GM18519 (cell line): Measurements from ENCODE around the gene LAMB4.

Source experiments
- ATAC-seq: cut with Tn5 transposase; IDR thresholded peaks from one replicate; pipeline ENCODE4 v1.9.1; 2021; ENCODE audit warnings: mild to moderate bottlenecking, moderate library complexity; ENCODE audit not compliant: unreplicated experiment, low FRiP score

Gene LAMB4

GRCh38 chr7:108114117-108114841, 15.9 kb downstream of the LAMB4 start:
- peak; percentile 87 for ATAC-seq

- no peak for ATAC-seq
Observed at GRCh38 chr7:108112683-108113082, 17.5 kb downstream of the LAMB4 start.

DNA sequence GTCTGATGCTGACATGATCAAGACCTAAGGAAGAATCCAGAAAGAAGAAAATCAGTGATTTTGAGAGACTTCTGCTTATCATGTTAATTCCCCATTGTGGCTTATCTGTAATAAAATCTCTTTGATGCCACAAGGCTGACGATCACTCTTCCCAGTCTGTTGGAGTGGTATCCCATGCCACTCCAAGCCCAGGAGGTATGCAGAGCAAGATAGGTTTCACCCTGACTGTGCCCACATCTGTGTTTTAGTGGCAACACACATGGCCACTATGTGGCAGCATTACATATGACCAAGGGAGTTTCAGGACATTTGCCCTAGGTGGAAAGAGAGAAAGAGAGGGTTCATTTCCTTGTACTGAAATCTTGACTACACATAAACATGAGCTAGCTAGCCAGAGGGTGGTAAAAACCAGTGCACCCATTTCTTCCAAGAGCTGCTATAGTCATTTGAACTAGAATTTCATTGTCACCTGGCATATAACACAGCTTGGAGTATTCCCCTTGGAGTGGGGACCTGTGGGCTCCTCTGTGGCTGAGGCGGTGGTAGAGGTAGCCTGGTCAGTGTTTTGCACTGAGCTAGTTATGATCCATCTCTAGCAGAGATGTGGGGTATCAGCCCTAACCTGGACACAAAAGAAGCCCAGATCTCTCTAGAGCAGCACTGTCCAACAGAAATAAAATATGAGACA, 20.8 kb downstream of the LAMB4 start:
- no peak for ATAC-seq

DNA sequence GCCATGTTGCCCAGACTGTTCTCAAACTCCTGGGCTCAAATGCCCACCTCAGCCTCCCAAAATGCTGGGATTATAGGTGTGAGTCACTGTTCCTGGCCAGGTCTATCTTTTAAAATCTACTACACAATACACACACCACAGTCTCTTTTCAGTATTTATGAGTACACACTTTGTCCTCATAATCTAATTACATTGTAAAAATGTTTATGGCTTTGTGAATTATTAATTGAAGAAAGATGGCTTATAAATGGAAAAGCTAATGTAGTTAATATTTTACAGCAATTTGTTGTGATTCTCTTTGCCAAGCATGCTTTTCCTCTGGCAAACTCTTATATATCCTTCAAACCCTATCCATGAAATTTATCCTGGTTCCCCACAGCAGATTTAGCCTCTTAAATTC, 22.0 kb downstream of the LAMB4 start:
- no peak for ATAC-seq

DNA sequence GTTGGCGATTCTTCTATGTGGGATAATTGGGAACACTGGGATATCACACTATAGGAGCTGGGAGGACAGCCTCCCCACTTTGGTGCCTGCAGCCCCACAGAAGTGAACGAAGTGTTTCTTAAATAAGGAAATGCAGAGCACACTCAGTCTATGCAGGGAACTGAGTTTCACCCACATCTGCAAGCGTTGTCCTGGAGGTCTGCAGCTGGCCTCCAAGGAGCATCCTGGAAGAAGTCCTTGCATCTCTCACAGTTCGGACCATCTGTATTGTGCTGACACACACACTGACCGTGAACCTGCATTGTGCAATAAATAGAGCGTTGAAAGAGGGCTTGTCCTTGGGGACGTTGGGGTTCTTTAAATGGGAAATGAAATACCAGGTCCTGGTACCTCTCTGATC, 25.8 kb downstream of the LAMB4 start:
- no peak for ATAC-seq

DNA sequence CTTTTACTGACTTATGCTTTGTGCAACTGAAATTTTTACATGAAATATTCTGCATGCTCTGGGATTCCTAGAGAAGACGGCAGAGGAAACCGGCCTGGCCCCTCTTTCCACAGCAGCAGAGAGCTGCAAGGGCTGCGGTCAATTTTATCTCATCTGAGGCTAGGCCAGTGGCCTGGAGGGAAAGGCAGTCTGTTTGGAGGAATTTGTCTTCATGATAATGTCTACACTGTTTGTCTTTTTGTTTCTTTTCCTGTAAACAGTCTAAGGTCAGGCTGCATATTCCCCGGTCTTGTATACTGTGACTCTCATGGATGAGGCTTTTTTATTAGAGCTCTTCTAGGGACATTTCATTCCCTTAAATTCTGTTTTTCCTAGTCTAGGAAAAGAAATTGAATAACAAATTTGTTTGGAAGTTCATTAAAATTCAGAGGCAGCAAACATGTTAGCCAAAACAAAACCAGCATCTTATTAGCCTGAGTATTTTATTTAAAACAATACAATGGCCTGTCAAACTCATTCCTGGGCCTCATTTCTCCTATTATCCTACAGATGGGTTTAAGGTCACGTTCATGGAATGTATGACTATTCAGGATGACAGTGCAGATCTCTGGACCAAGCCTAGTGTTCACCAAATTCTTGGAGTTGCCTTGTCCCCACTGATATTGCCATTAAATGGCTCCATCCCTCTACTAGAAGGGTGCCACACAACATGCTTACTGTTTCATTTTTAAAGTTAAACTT, 26.4 kb downstream of the LAMB4 start:
- no peak for ATAC-seq

DNA sequence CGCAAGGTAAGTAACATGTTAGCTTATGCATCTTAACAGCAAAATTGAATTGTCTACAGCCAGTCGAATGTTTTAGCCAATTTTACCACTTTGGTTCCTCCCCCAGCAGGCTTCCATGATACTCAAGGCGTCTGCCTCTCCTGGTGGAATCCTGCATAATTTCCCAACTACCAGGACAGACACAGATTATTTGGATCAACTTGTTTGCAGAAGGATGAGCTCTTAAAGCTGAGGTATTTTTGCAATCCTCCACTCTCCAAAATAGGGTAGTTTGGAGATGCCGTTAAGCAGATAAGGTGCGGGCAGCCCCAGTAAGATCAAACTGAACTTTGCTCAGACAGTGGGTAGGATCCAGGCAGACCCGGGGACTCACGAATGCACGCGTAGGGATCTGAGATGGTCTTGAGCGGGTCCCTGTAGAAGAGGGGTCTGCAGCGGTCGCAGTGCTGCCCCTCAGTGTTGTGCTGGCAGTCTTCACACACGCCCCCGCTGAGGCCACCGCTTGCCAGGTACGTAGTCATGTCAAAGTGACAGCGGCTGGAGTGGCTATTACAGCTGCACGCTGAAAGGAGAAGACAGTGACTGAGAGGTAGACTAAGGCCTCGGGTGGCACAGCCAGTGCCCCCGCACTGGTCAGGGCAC, 27.4 kb downstream of the LAMB4 start:
- ATAC-seq = no peak

GRCh38 chr7:108101759-108102158, 28.4 kb downstream of the LAMB4 start:
- ATAC-seq = no peak

DNA sequence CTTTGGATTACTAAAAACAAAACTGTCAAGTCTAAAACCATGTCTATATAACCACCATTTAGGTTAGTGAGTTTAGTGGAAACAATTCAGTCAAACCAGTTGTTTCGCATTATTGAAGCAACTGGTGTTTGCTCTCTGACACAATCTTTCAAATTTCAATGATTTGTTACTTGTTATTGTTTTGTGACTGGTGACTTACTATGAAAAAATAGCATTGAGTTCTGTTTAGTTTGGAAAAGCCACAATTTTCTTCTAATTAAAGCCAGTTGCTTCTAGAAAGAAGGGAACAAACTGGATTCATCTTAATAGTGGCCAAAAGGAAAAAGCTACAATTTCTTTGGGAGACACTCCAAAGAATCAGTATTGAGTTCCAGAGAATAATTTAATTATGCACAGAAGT, 30.4 kb downstream of the LAMB4 start:
- no peak for ATAC-seq

DNA sequence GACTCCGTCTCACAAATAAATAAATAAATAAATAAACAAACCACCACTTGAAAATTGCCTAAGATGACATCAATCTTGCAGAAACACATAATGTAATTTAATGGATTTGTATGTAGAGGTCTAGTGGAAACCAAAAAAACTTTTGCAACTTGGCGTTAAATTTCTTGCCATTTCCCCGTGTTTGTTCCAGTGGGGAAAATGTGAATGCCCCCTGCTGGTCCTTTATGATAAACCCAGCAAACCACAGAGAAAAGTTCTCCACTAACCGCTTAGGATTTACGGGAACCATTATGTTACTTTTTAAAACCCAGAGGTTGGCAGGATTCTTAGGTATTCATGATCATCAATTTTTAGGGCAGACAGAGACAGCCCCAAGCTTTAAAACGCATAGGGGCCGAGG, 32.5 kb downstream of the LAMB4 start:
- no peak for ATAC-seq

DNA sequence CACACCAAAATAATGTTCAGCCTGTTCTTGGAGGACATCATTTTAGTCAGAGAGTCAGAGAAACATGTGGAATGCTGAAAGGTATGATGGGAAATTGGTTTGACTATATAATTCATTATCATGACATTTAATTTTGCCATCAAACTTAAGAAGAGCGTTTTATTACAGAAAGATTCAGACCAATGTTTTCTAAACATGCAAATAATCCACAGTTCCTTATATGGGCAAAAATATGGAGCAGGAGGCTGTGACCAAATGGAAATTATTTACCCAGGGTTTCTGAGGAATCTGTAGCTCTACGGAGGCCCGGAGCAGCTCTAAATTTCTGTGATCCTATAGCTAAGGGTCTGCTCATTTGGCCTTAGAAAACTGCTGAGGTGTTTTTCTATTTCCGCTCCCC, 33.2 kb downstream of the LAMB4 start:
- ATAC-seq = no peak

- ATAC-seq = no peak
Observed at GRCh38 chr7:108094933-108095710, 35.0 kb downstream of the LAMB4 start.

DNA sequence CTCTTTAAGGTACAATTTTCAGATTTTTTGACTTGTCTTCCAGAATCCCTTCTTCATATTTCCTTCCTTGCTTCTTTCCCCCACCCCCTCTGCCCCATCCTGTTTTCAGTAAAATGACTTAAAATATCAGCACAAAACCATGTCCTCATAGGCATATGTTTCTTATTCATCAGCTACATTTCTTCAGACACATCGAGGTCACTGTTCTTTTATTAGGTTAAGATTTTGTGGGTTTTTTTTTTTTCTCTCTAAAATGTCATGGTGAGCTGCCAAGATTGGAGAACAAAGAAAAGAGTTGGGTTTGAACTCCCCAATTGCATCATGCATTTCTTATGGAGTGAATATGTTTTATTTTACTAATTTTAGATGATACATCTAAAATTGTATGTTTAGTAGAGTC, 35.8 kb downstream of the LAMB4 start:
- no peak for ATAC-seq

GRCh38 chr7:108093851-108094331, 36.3 kb downstream of the LAMB4 start:
- no peak for ATAC-seq

- ATAC-seq = no peak
Observed at GRCh38 chr7:108093341-108093740, 36.8 kb downstream of the LAMB4 start.

GRCh38 chr7:108091461-108091831, 38.7 kb downstream of the LAMB4 start:
- no peak for ATAC-seq

DNA sequence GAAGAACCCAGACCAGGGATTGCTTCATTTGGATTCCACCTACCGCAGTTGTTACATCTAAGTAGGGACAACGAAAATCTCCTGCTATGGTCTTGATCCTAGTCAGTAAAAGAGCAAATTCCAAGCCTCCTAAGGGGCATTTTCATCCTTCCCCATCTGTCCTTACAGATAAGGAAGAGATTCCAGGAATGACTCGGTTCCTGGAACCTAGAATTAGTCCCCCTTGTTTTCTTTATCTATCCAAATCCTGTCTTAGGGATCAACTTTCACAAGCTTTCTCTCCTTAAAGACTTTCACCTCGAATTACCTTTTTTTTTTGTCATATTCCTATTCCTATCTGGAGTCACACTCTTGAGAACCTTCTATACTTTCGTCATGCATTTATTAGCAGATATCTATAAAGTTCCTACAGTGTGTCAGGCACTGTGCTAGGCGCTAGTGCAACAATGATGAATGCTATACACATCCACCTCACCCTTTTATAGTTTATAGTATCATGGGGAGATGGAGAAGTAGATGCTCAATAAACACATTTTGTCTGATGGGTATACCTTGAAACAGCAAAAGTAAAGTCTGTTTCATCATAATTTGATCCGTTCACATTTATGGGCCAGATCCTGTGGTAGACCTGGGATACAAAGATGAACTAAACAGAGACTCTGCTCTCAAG, 39.2 kb downstream of the LAMB4 start:
- no peak for ATAC-seq

GRCh38 chr7:108089381-108089780, 40.8 kb downstream of the LAMB4 start:
- ATAC-seq = no peak

DNA sequence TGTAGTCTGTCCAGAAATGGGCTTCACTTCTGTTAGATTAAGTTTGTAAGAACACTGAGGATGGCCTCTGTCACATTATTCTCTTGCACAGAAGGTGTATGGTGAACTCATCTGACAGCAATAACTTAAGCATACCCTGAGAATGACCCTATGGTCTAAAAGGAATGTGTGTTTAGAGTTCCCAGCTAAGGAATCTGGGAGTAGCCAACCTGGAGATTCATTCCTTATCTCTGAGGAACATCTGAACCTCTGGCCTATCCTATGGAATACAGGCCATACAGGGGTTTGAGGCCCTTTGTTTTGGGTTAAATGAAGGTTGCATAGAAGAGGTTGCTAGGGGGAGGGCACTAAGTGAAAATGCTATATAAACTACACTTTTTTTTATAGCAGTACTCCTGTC, 41.4 kb downstream of the LAMB4 start:
- no peak for ATAC-seq

GRCh38 chr7:108087778-108088177, 42.4 kb downstream of the LAMB4 start:
- ATAC-seq = no peak
